ENCODE data around the gene MYO15B.

MYO15B gene

GRCh38 chr17:75595920-75596313 is 8.3 kb downstream of the MYO15B start:
- Histone ChIP-seq H3K4me1 (peaks cover 3 to 19% (median 7%) of the 10 kb centered on the region in 10 experiments; a peak in 19 of 20 replicates), H3K9me3 (replicated peaks in 1 of 11) (no peaks in the 10 kb centered on the region), H3K27me3 (no peaks in the 10 kb centered on the region), H3K9ac (peak overlapping the region in 3 of 11 experiments; percentile 19 to 43 (median 20); a peak in 2 of 22 replicates), H3K27ac (0 out of 22 replicates have a peak overlapping the region, but pooled peaks of 1 of the 11 experiments have one; percentile 15), H4K20me1 (peaks cover 3 to 69% (median 58%) of the 10 kb centered on the region in 11 experiments; a peak in 21 of 22 replicates), H3K4me2 (no peak overlapping the region), H3K36me3 (peaks cover 11 to 63% (median 31%) of the 10 kb centered on the region in 11 experiments; a peak in 21 of 22 replicates), H3K4me3 (no peak overlapping the region)
- no peak for TF ChIP-seq Cebpa-rat (IDR thresholded peaks at IDR 0.05)

- Histone ChIP-seq H3K4me3 (no peak overlapping the region), H3K9ac (no peak overlapping the region), H3K4me2 (no peak overlapping the region), H3K9me3 (replicated peaks in 1 of 11) (no peaks in the 10 kb centered on the region), H3K36me3 (peaks cover 7 to 60% (median 29%) of the 10 kb centered on the region in 11 experiments), H4K20me1 (peaks cover 0 to 69% (median 55%) of the 10 kb centered on the region in 11 experiments; a peak in 21 of 22 replicates), H3K4me1 (peaks cover 0 to 16% (median 2%) of the 10 kb centered on the region in 10 experiments; a peak in 7 of 20 replicates), H3K27me3 (no peaks in the 10 kb centered on the region), H3K27ac (no peak overlapping the region)
- TF ChIP-seq Cebpa-rat (IDR thresholded peaks at IDR 0.05), result no peak
Measured at GRCh38 chr17:75596320-75597087, 8.9 kb downstream of the MYO15B start.

GRCh38 chr17:75601057-75601987 is 13.7 kb downstream of the MYO15B start:
- peaks cover 4 to 44% (median 15%) of the 10 kb centered on the region in 11 experiments; a peak in 16 of 22 replicates for H3K36me3 ChIP-seq
- H3K9me3 ChIP-seq (replicated peaks in 1 of 11), result no peaks in the 10 kb centered on the region
- peaks cover 0 to 49% (median 22%) of the 10 kb centered on the region in 11 experiments; a peak in 17 of 22 replicates for H4K20me1 ChIP-seq
- H3K4me3 ChIP-seq, result no peak overlapping the region
- H3K9ac ChIP-seq, result no peak overlapping the region
- H3K27ac ChIP-seq, result no peak overlapping the region
- H3K4me1 ChIP-seq, result peaks cover 0 to 27% (median 5%) of the 10 kb centered on the region in 10 experiments; a peak in 9 of 20 replicates
- H3K4me2 ChIP-seq, result no peak overlapping the region
- TF ChIP-seq Cebpa-rat (IDR thresholded peaks at IDR 0.05), result no peak
- H3K27me3 ChIP-seq, result no peaks in the 10 kb centered on the region

- peaks cover 0 to 37% (median 15%) of the 10 kb centered on the region in 11 experiments; a peak in 12 of 22 replicates for H4K20me1 ChIP-seq
Measured at GRCh38 chr17:75602644-75603043, 15.0 kb downstream of the MYO15B start.

GRCh38 chr17:75603123-75603522 is 15.5 kb downstream of the MYO15B start:
- Histone ChIP-seq H3K27ac (no peak overlapping the region; a peak in 2 of 22 replicates), H3K9me3 (replicated peaks in 1 of 11) (no peaks in the 10 kb centered on the region), H3K36me3 (peaks cover 4 to 46% (median 18%) of the 10 kb centered on the region in 11 experiments; a peak in 15 of 22 replicates), H4K20me1 (peaks cover 0 to 37% (median 10%) of the 10 kb centered on the region in 11 experiments; a peak in 12 of 22 replicates), H3K9ac (peak overlapping the region in 2 of 11 experiments; percentile 12 to 26; a peak in 1 of 22 replicates), H3K4me1 (peaks cover 0 to 33% (median 5%) of the 10 kb centered on the region in 10 experiments; a peak in 9 of 20 replicates), H3K4me2 (peak overlapping the region in 1 of 11 experiments; percentile 10; a peak in 1 of 22 replicates), H3K27me3 (no peaks in the 10 kb centered on the region), H3K4me3 (no peak overlapping the region)
- no peak for TF ChIP-seq Cebpa-rat (IDR thresholded peaks at IDR 0.05)

More at GRCh38 chr17:75602644-75603043, 15.0 kb downstream of the MYO15B start:
- TF ChIP-seq Cebpa-rat (IDR thresholded peaks at IDR 0.05), result no peak
- Histone ChIP-seq H3K27ac (no peak overlapping the region; a peak in 1 of 22 replicates), H3K4me2 (no peak overlapping the region; a peak in 1 of 22 replicates), H3K36me3 (peaks cover 4 to 41% (median 17%) of the 10 kb centered on the region in 11 experiments; a peak in 15 of 22 replicates), H3K4me3 (no peak overlapping the region), H3K4me1 (peaks cover 0 to 33% (median 5%) of the 10 kb centered on the region in 10 experiments; a peak in 9 of 20 replicates), H3K9me3 (replicated peaks in 1 of 11) (no peaks in the 10 kb centered on the region), H3K9ac (peak overlapping the region in 1 of 11 experiments; percentile 12; a peak in 1 of 22 replicates), H3K27me3 (no peaks in the 10 kb centered on the region)

GRCh38 chr17:75604034-75604695 is 16.6 kb downstream of the MYO15B start:
- Histone ChIP-seq H4K20me1 (peaks cover 0 to 37% (median 10%) of the 10 kb centered on the region in 11 experiments; a peak in 11 of 22 replicates), H3K4me2 (peak overlapping the region in 3 of 11 experiments; percentile 27 to 53 (median 43); a peak in 5 of 22 replicates), H3K4me3 (no peak overlapping the region), H3K36me3 (peaks cover 4 to 57% (median 18%) of the 10 kb centered on the region in 11 experiments; a peak in 15 of 22 replicates), H3K27me3 (no peaks in the 10 kb centered on the region), H3K9ac (peak overlapping the region in 1 of 11 experiments; percentile 37; a peak in 3 of 22 replicates), H3K9me3 (replicated peaks in 1 of 11) (no peaks in the 10 kb centered on the region), H3K4me1 (peaks cover 0 to 33% (median 5%) of the 10 kb centered on the region in 10 experiments; a peak in 9 of 20 replicates), H3K27ac (no peak overlapping the region)
- TF ChIP-seq Cebpa-rat (IDR thresholded peaks at IDR 0.05), result no peak

- no peak overlapping the region for H3K27ac ChIP-seq
- H3K4me3 ChIP-seq, result no peak overlapping the region
- peaks cover 0 to 40% (median 9%) of the 10 kb centered on the region in 10 experiments; a peak in 10 of 20 replicates for H3K4me1 ChIP-seq
- TF ChIP-seq Cebpa-rat (IDR thresholded peaks at IDR 0.05), result no peak
- no peaks in the 10 kb centered on the region for H3K9me3 ChIP-seq (replicated peaks in 1 of 11)
- no peaks in the 10 kb centered on the region for H3K27me3 ChIP-seq
- H4K20me1 ChIP-seq, result peaks cover 0 to 47% (median 10%) of the 10 kb centered on the region in 11 experiments; a peak in 11 of 22 replicates
- H3K9ac ChIP-seq, result no peak overlapping the region
- H3K4me2 ChIP-seq, result no peak overlapping the region
- peaks cover 7 to 68% (median 27%) of the 10 kb centered on the region in 11 experiments; a peak in 19 of 22 replicates for H3K36me3 ChIP-seq
Measured at GRCh38 chr17:75605790-75606189, 18.2 kb downstream of the MYO15B start.

GRCh38 chr17:75607086-75607485 is 19.5 kb downstream of the MYO15B start:
- no peak overlapping the region for H3K4me2 ChIP-seq
- no peak overlapping the region for H3K27ac ChIP-seq
- H3K4me3 ChIP-seq, result no peak overlapping the region
- H3K27me3 ChIP-seq, result no peaks in the 10 kb centered on the region
- H3K4me1 ChIP-seq, result peaks cover 0 to 33% (median 7%) of the 10 kb centered on the region in 10 experiments; a peak in 10 of 20 replicates
- H4K20me1 ChIP-seq, result peaks cover 0 to 43% (median 3%) of the 10 kb centered on the region in 11 experiments; a peak in 9 of 22 replicates
- no peak for TF ChIP-seq Cebpa-rat (IDR thresholded peaks at IDR 0.05)
- H3K36me3 ChIP-seq, result peaks cover 4 to 73% (median 32%) of the 10 kb centered on the region in 11 experiments; a peak in 20 of 22 replicates
- H3K9ac ChIP-seq, result no peak overlapping the region
- H3K9me3 ChIP-seq (replicated peaks in 1 of 11), result no peaks in the 10 kb centered on the region
